ENCODE data around the gene MLX.
A peak's percentile ranks its signal among the peaks of the same experiment; 100 is the strongest.

Gene MLX, protein sequence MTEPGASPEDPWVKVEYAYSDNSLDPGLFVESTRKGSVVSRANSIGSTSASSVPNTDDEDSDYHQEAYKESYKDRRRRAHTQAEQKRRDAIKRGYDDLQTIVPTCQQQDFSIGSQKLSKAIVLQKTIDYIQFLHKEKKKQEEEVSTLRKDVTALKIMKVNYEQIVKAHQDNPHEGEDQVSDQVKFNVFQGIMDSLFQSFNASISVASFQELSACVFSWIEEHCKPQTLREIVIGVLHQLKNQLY

DNA sequence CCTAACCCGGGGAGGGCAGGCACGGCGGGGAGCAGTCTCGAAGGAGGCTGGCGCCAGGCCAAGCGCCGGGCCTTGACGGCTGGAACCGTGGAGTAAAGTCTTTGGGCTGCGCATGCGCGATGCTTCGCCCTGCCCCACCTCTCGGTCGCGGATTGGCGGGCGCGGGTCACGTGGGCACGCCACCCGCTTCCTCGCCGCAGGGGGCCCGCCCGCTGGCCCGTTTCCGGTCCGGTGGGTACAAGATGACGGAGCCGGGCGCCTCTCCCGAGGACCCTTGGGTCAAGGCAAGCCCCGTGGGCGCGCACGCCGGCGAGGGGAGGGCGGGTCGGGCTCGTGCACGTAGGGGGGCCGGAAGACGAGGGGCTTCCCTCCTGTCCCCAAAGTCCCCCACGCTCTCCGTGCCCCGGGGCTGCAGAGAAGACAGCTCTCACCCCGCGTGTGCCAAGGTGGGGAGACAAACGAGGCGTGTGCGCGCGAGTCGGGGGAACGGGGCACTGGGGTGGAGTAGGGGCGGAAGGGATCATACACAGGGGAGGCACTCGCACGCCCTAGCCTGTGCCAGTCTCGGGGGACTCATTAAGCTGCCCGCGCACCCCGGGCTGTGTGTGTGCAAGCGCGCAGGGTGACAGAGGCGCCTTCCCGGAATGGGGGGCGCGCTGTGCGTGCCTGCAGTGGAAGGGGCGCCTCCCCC, at the start of gene MLX:
MLX (plus strand) TSS at position 218 of the 691 bp plus-strand sequence; CDS start at position 243, 25 bp downstream.
- peak within 1 kb of the TSS; percentile 92 for H3K4me3 ChIP-seq (ENCODE audit: low read depth, low read length)
- TF ChIP-seq, protein P1, sequence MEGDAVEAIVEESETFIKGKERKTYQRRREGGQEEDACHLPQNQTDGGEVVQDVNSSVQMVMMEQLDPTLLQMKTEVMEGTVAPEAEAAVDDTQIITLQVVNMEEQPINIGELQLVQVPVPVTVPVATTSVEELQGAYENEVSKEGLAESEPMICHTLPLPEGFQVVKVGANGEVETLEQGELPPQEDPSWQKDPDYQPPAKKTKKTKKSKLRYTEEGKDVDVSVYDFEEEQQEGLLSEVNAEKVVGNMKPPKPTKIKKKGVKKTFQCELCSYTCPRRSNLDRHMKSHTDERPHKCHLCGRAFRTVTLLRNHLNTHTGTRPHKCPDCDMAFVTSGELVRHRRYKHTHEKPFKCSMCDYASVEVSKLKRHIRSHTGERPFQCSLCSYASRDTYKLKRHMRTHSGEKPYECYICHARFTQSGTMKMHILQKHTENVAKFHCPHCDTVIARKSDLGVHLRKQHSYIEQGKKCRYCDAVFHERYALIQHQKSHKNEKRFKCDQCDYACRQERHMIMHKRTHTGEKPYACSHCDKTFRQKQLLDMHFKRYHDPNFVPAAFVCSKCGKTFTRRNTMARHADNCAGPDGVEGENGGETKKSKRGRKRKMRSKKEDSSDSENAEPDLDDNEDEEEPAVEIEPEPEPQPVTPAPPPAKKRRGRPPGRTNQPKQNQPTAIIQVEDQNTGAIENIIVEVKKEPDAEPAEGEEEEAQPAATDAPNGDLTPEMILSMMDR (IDR thresholded peaks at IDR 0.05; ENCODE audit: low read depth, low read length), result no peak
- TF ChIP-seq, protein P2, sequence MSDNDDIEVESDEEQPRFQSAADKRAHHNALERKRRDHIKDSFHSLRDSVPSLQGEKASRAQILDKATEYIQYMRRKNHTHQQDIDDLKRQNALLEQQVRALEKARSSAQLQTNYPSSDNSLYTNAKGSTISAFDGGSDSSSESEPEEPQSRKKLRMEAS (IDR thresholded peaks at IDR 0.05; ENCODE audit: low read depth, low read length), result peak; percentile 96
- TF ChIP-seq POLR2A (IDR thresholded peaks at IDR 0.05; ENCODE audit: extremely low read depth, insufficient read length) (peak; percentile 46), MYC (IDR thresholded peaks at IDR 0.05; ENCODE audit: low read depth, low read length) (peak; percentile 75)
- DNase-seq (ENCODE audit: low read depth), result peak; percentile 94

DNA sequence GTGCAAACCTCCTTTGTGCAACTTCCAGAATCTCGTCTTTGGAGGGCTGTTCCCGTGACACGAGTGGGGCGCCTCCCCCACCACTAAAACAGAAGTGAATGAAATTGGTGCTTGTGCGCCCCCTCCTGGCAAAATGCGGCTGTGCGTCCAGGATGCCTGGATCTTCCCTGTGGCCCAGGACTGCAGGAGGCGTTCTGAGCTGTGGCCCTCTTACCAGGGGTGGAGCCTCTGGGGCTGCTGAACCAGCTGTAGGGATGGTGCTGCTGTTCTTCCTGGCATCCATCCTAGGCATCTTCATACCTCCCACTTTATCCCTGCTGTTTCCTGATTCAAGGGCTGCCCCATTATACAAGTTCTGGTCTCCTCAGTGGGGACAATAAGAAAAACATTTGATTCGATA, 49.4 kb upstream of the MLX start:
- DNase-seq (ENCODE audit: low read depth), result peak; percentile 70
- H3K4me3 ChIP-seq (ENCODE audit: low read depth, low read length), result no peak overlapping the region

DNA sequence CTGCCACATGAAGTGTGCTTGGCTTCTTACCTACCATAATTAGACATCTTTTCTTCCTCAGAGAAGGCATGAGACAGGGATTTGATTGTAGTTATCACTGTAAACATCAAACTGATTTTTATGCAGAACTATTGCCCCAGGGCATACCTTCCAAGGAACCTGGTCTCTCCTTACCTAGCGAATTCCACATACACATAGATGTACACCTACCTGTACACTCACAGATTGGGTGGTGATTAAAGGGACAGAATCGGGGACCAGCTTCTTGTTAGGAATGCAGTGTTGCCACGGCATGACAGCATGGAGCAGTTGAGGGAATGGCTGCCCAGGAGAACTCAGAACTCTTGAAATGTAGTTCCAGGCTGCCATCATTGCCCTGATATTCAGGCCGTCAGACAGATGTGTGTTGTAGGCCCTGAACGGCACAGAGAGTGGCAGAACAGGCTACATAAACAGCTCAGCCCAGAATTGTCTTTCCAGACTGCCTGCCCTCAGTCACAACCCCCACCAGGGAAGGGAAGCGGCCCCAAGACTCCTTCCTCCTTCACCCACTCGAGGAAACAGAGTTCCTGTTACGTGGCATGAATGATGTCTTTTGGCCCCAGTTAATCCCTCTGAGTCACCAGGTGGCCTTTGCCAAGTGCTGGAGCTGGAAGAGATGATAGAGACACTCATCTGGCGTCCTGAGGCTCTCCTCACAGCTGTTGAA, 48.7 kb upstream of the MLX start:
- peak; percentile 29 for DNase-seq (ENCODE audit: low read depth)
- TF ChIP-seq MYC (IDR thresholded peaks at IDR 0.05; ENCODE audit: low read depth, low read length) (no peak), POLR2A (IDR thresholded peaks at IDR 0.05; ENCODE audit: extremely low read depth, insufficient read length) (no peak)
- TF ChIP-seq, protein P2 (IDR thresholded peaks at IDR 0.05; ENCODE audit: low read depth, low read length), result no peak
- TF ChIP-seq, protein P1 (IDR thresholded peaks at IDR 0.05; ENCODE audit: low read depth, low read length), result no peak
- H3K4me3 ChIP-seq (ENCODE audit: low read depth, low read length), result no peak overlapping the region

More for the DNA sequence above, 49.4 kb upstream of the MLX start:
- TF ChIP-seq POLR2A (IDR thresholded peaks at IDR 0.05; ENCODE audit: extremely low read depth, insufficient read length) (no peak), MYC (IDR thresholded peaks at IDR 0.05; ENCODE audit: low read depth, low read length) (no peak)
- TF ChIP-seq, protein P2 (IDR thresholded peaks at IDR 0.05; ENCODE audit: low read depth, low read length), result peak; percentile 60; the same call in 1 of the 2 replicates
- TF ChIP-seq, protein P1 (IDR thresholded peaks at IDR 0.05; ENCODE audit: low read depth, low read length), result peak; percentile 90

DNA sequence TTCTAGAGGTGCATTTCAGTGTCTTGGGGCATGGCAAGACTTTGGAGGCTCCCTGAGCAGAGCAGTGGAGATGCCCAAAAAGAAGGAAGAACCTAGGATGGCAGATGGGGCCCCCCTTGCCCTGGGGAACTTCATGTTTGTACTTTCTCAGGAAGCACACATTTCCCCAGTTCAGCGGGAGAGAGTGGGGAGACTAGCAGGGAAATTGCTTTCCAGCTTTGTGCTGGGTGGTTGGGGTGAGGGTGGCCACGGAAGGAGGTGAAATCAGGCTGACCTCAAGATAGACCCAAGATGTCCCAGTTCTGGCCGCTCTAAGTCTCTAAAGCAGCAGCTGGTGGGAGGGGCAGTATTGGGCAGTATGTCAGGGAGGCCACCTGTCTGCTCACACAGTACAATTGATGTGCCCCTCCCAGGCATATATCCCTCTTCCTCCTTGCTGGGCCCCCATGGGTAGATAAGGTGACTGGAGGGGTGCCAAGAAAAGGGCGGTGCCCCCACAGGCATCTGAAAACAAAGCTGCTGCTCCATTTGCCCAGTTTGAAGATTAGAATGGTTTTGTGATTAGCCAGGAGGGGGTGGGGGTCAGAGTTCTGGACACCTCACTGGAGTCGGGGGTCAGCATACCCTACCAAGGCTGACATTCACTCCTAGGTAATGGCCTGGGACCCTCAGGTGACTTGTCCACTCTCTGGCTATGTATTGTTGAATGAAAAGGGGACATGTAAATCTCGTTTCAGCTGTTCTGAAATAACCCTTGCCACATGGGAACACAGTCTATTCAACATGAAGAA, 48.0 kb upstream of the MLX start:
- DNase-seq (ENCODE audit: low read depth), result no peak
- TF ChIP-seq, protein P1 (IDR thresholded peaks at IDR 0.05; ENCODE audit: low read depth, low read length), result no peak
- TF ChIP-seq, protein P2 (IDR thresholded peaks at IDR 0.05; ENCODE audit: low read depth, low read length), result no peak
- TF ChIP-seq POLR2A (IDR thresholded peaks at IDR 0.05; ENCODE audit: extremely low read depth, insufficient read length) (no peak), MYC (IDR thresholded peaks at IDR 0.05; ENCODE audit: low read depth, low read length) (no peak)
- H3K4me3 ChIP-seq (ENCODE audit: low read depth, low read length), result no peak overlapping the region

Data from NB4 (cell line).